Ishikawa (cell line): ENCODE results near the gene WDR59.

Experiments
- CEBPB ChIP-seq: IDR thresholded peaks from 2 replicates; pipeline ENCODE4 v1.6.1; 2012
- CREB1 ChIP-seq: IDR thresholded peaks from 2 replicates; pipeline ENCODE4 v1.6.1; 2012; ENCODE audit warnings: low read depth
- EGR1 ChIP-seq: IDR thresholded peaks from 2 replicates; pipeline ENCODE4 v1.6.1; 2012
- EP300 ChIP-seq: IDR thresholded peaks from 2 replicates; pipeline ENCODE4 v1.6.1; 2012; ENCODE audit warnings: borderline replicate concordance
- FOXM1 ChIP-seq: IDR thresholded peaks from 2 replicates; pipeline ENCODE4 v1.6.1; 2012; ENCODE audit warnings: low read depth, borderline replicate concordance
- MAX ChIP-seq: IDR thresholded peaks from 2 replicates; pipeline ENCODE4 v1.6.1; 2012
- NFIC ChIP-seq: IDR thresholded peaks from 2 replicates; pipeline ENCODE4 v1.6.1; 2012
- RAD21 ChIP-seq: IDR thresholded peaks from 2 replicates; pipeline ENCODE4 v1.6.1; 2012; ENCODE audit warnings: low read depth
- REST ChIP-seq: IDR thresholded peaks from 2 replicates; pipeline ENCODE4 v1.6.1; 2012; ENCODE audit warnings: low read depth, mild to moderate bottlenecking
- TAF1 ChIP-seq: IDR thresholded peaks from 2 replicates; pipeline ENCODE4 v1.6.1; 2012; ENCODE audit warnings: low read depth, mild to moderate bottlenecking
- TCF12 ChIP-seq: IDR thresholded peaks from 2 replicates; pipeline ENCODE4 v1.6.1; 2012; ENCODE audit warnings: low read depth
- TEAD4 ChIP-seq: IDR thresholded peaks from 2 replicates; pipeline ENCODE4 v1.6.1; 2012
- USF1 ChIP-seq: IDR thresholded peaks from 2 replicates; pipeline ENCODE4 v1.6.1; 2012
- YY1 ChIP-seq: IDR thresholded peaks from 2 replicates; pipeline ENCODE4 v1.6.1; 2012; ENCODE audit warnings: low read depth
- ZBTB7A ChIP-seq: IDR thresholded peaks from 2 replicates; pipeline ENCODE4 v1.6.1; 2012; ENCODE audit warnings: low read depth

WDR59 gene

GRCh38 chr16:74923766-74924460 is 61.0 kb downstream of the WDR59 start:
- TF ChIP-seq EGR1 (no peak), USF1 (no peak)

GRCh38 chr16:74922150-74923138 is 62.5 kb downstream of the WDR59 start:
- no peak for TF ChIP-seq EGR1
- no peak for TF ChIP-seq ZBTB7A
- no peak for TF ChIP-seq RAD21
- no peak for TF ChIP-seq FOXM1
- no peak for TF ChIP-seq EP300
- no peak for TF ChIP-seq TCF12
- TF ChIP-seq REST, result no peak
- no peak for TF ChIP-seq NFIC
- TF ChIP-seq TEAD4, result no peak
- no peak for TF ChIP-seq YY1
- no peak for TF ChIP-seq MAX

GRCh38 chr16:74921051-74921450 is 63.9 kb downstream of the WDR59 start:
- TF ChIP-seq REST (no peak), ZBTB7A (no peak), RAD21 (no peak), YY1 (no peak), USF1 (no peak), EP300 (no peak), NFIC (no peak), TCF12 (no peak), TAF1 (no peak)

- TF ChIP-seq YY1, result no peak
- TF ChIP-seq EP300, result no peak
- no peak for TF ChIP-seq CEBPB
- TF ChIP-seq FOXM1, result no peak
- TF ChIP-seq EGR1, result no peak
- no peak for TF ChIP-seq NFIC
- no peak for TF ChIP-seq TAF1
- TF ChIP-seq TEAD4, result no peak
- no peak for TF ChIP-seq CREB1
- no peak for TF ChIP-seq REST
Measured at GRCh38 chr16:74909665-74910064, 75.3 kb downstream of the WDR59 start.
